Mucosa of gallbladder (tissue), 1 donor: Measurements from ENCODE around the gene CPNE5. TPM values are rescaled to one million over a fixed set of nuclear protein-coding genes. Genes with fewer than 3 reads are reported as not detected.
"Not testable (repeated sequence)": the region's sequence is repeated elsewhere in the genome, so short reads cannot be mapped to it uniquely, and the experiment has no call there.

Source experiments
- DNase-seq: peaks from one replicate; pipeline ENCODE4 v3.0.0-alpha.2; 2020; ENCODE audit warnings: low spot score
- total RNA-seq: library from RNA; stranded (reverse); gene quantifications from one replicate; pipeline ENCODE4 v1.2.1, GENCODE V29; 2021
- donor health status: DM: no; HTN: no; CAD: no.

CPNE5 gene
- total RNA-seq, 1 donor from 2014 or later = 1.3 TPM

- DNase-seq = no peak
Measured at GRCh38 chr6:36725581-36725980, 113.7 kb downstream of the CPNE5 start.

GRCh38 chr6:36724514-36725390 lies 114.5 kb downstream of the CPNE5 start:
- peak; percentile 80 for DNase-seq

- not testable (repeated sequence) for DNase-seq
Measured at GRCh38 chr6:36723992-36724391, 115.3 kb downstream of the CPNE5 start.

- no peak for DNase-seq
Measured at GRCh38 chr6:36722879-36723278, 116.4 kb downstream of the CPNE5 start.

- no peak for DNase-seq
Measured at GRCh38 chr6:36722365-36722764, 116.9 kb downstream of the CPNE5 start.

GRCh38 chr6:36721369-36722140 lies 117.7 kb downstream of the CPNE5 start:
- no peak for DNase-seq

- no peak for DNase-seq
Measured at GRCh38 chr6:36720251-36721141, 118.7 kb downstream of the CPNE5 start.

GRCh38 chr6:36719126-36719525 lies 120.1 kb downstream of the CPNE5 start:
- no peak for DNase-seq

- no peak for DNase-seq
Measured at GRCh38 chr6:36718560-36718959, 120.7 kb downstream of the CPNE5 start.

GRCh38 chr6:36717871-36718540 lies 121.2 kb downstream of the CPNE5 start:
- no peak for DNase-seq

GRCh38 chr6:36717231-36717825 lies 121.9 kb downstream of the CPNE5 start:
- DNase-seq = no peak

GRCh38 chr6:36716476-36717093 lies 122.7 kb downstream of the CPNE5 start:
- DNase-seq = no peak

GRCh38 chr6:36715469-36715868 lies 123.8 kb downstream of the CPNE5 start:
- DNase-seq = no peak

- no peak for DNase-seq
Measured at GRCh38 chr6:36714511-36714910, 124.7 kb downstream of the CPNE5 start.

- DNase-seq = no peak
Measured at GRCh38 chr6:36713846-36714245, 125.4 kb downstream of the CPNE5 start.

- DNase-seq = no peak
Measured at GRCh38 chr6:36712816-36713215, 126.4 kb downstream of the CPNE5 start.

GRCh38 chr6:36706339-36706738 lies 132.9 kb downstream of the CPNE5 start:
- DNase-seq = no peak

- not testable (repeated sequence) for DNase-seq
Measured at GRCh38 chr6:36704961-36705577, 134.2 kb downstream of the CPNE5 start.

- DNase-seq = no peak
Measured at GRCh38 chr6:36703982-36704381, 135.3 kb downstream of the CPNE5 start.

- DNase-seq = no peak
Measured at GRCh38 chr6:36703081-36703606, 136.1 kb downstream of the CPNE5 start.
